Inflammatory macrophage treated with lipopolysaccharide for 1 hour (primary cell): Measurements from ENCODE around the gene ZNF469.

Source experiments
- DNase-seq, 2 donors: peaks; one replicate each; pipeline ENCODE4 v3.0.0-alpha.2; 2020 to 2022

Gene ZNF469

DNA sequence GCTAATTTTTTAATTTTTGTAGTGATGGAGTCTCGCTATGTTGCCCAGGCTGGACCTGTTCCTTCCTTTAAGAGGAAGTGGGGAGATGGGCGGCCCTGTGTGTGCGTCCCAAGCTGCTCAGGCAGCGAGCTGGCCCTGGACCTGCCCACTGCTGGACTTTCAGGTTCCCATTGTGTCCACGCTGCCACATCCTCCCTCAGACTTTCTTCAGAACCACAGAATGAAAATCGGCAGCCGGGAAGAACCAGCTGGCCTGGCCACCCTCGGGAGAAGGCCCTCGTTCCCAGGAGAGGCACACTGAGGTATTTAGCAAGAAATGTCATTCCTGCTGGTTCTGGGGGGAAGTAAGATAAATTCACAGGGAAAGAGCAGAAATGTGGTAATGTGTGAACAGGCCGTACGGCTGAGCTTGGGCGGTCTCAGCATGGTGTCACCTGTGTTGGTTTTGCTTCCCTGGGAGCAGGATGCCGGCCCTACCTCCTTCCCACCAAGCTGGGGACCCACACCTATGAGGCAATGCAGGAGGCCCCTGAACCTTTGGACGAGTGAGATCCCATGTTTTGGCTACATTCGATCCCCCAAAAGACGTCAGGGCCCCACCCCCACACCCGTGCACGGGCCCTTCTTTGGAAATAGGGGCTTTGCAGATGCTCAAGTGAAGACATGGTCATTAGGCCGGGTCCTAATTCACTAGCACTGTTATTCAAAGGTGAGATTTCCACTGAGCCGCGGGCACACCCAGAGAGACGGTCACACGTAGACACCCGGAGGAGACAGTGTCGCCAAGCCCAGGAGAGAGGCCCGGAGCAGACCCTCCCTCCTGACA, 35.9 kb upstream of the ZNF469 start:
- no peak for DNase-seq

DNA sequence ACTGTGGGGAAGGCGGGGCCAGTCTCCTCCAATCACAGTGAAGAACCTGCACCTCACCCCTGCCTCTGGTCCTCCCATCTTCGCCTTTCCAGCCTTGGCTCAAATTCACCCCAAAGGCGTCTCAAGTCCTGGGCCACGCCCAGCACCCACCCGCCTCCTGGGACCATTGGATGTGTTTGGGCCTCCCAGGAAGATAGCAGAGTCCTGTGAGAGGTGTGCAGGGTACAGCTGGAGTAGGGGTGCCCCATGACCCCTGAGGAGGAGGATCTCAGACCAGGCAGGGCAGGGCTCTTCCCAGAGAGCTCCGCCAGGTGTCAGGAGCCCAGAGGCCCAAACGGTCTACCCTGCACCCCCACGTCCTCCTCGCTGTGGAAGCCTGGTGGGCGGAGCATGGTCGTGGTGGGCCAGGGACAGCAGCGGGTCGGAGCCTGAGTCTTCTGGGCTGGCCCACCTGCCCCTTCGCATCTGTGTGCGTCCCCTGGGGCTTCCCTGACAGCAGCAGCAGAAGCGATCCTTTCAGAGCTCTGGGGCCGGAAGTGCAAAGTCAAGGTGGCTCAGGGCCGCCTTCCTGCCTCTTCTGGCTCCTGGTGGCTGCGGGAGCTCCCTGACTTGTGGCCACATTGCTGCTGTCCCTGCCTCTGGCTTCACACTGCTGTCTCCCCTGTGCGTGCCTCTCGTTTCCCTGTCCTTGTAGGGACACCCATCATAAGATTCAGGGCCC, 34.9 kb upstream of the ZNF469 start:
- no peak for DNase-seq

- no peak for DNase-seq
Observed at GRCh38 chr16:88348377-88349152, 34.2 kb upstream of the ZNF469 start.

- no peak for DNase-seq
Observed at GRCh38 chr16:88349153-88349902, 33.4 kb upstream of the ZNF469 start.

DNA sequence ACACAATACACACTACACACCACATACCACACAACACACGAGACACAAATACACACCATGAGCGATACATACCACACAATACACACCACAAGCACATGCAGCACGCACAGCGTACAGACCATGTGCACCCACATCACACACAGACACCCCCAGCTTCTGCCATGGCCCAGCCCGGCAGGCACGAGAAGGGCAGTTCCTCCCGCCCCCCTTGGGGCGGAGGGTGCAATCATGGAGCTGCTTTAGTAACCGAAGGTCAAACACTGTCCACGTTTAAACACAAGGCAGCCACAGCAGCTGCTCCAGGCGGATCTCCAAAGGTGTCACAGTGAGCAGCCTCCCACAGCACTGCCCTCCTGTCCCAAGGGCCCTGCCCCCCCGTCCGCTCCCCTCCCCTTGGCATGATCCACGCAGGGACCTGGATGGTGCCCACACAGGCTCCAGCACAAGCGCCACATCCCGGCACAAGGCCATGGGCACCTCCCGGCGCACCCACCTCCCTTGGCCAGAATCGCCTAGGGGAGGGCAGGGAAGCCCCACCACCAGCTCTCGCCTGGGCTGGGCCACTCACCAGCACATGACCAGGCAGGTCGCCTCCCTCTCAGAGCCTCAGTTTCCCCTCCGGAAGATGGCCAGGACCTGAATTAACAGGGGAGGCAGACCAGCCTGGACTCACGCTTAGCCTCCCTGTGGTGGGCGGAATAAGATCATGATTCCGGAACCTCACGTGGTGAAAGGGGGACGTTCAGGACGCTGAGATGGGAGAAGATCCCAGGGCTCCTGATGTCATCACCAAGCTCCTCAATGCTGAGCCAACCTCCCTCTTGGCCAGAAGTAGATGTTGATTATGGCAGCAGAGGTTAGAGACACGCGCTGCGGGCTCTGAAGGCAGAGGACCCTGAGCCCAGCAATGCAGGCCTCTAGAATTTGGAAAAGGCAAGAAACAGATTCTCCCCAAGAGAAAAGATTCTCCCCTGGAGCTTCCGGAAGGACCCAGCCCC, 32.6 kb upstream of the ZNF469 start:
- DNase-seq = no peak

DNA sequence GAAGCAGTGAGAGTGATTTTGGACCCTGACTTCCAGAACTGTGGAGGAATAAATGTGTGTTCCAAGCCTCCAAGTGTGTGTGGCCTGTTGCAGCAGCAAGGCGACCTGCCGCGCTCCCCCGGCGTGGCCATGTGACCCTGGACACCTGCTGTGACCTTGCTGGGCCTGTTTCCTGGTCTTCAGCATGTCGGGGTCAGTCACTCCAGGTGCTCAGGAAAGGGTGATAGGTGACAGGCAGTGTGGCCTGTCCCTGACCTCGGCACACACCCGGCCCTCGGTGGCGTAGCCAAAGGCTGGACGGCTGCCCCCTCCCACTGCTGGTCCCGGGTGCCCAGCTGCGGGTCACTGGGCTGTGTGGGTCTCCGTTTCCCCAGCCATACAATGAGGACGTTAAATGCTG, 31.8 kb upstream of the ZNF469 start:
- no peak for DNase-seq

DNA sequence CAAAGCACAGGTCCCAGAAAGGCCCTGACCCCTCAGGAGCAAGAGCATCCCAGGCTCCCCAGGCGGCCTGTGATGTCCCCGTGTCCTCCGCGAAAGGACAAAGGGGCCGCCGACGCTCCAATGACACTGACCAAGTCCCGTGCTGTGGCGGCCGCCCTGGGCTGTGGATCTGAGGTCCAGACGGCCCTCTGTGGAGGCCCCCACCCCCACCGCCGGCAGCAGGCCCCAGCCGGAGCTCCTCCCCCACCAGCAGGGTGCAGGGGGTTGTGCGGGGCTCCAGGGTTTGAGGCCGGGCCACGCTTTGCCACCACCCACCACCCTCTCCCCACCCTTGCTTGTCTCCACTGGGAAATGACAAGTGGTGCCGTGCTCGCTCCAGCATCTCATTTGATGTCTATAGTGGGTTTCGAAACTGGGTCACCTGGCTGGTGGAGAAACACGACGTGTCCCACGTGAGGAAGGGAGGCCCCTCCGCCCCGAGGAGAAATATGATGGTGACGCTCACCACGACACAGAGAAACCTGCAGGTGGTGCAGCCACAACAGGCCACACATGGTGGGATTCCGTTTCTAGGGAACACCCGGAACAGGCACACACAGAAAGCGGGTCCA, 31.2 kb upstream of the ZNF469 start:
- DNase-seq = no peak

DNA sequence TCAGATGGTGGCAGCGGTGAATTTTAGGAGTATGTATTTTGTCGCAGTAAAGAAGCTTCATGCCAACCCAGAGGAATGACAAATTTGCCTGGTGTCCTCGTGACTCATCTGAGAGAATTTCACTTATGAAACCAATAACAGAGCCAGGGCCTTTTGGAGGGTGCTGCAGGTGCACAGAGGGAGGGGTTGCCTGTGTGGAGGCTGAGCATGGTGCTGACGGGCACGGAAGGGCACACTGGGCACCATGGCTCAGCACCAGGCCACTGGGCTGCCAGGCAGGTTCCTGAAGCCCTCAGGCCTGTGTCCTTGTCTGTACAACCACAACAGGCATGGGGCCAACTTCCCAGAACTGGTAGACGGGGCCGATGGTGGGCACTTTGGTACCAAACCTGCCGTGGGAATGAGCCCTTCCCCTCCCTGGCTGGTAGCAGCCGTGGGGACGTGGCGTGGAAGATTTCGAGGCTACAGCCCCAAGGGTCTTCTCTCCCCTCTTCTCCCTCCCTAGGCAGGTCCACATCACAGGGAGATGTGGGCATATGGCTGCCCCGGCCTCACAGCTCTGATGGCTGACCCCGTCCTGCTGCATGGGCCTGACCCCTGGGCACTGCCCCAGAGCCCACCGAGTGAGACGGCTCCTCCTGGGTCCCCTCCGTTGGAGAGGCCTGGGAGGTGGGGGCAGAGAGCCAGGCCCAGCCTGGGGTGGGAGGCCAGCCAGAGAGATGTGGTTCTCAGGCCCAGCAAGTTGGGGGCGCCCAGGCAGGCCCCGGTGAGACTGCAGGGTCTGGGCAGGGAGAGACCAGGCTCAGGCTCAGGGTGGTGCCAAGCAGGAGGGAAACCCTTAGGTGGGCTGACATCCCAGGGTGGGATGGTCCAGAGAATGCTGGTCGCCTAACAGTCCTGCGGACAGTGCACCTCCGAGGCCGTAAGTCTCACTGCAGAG, 30.2 kb upstream of the ZNF469 start:
- no peak for DNase-seq

DNA sequence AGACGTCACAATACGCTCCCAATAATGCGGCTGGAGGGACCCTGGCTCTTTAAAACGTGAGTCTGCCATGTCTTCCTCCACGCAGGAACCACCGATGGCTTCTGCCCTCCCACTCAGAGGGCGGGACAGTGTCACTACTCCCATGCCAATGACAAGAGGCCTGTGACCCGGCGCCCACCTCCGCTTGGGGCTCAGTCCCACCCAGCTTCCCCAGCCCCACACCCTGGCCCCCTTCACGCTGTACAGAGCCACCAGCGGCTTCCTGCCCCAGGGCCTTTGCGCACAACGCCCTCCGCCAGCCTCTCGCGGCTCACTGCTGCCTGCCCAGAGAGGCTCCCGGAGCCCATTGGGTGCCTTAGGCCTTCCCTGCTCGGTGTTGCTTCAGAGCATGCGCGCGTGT, 29.5 kb upstream of the ZNF469 start:
- no peak for DNase-seq

DNA sequence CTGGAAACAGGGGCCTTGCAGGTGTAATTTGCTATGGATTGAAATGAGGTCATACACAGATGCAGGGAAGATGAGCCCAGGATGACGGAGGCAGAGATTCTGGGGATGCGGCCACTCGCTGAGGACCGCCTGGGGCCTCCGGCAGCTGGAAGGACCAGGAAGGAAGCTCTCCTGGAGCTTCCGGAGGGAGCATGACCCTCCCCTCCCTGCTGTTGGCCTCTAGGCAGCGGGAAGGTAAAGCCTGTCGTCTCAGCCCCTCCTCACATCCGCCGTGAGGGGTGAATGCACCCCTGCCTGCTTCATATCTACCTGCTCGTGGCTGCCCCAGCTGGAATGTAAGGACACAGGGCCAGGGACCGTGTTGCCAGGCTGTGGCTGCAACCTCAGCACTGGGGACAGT, 29.1 kb upstream of the ZNF469 start:
- no peak for DNase-seq

DNA sequence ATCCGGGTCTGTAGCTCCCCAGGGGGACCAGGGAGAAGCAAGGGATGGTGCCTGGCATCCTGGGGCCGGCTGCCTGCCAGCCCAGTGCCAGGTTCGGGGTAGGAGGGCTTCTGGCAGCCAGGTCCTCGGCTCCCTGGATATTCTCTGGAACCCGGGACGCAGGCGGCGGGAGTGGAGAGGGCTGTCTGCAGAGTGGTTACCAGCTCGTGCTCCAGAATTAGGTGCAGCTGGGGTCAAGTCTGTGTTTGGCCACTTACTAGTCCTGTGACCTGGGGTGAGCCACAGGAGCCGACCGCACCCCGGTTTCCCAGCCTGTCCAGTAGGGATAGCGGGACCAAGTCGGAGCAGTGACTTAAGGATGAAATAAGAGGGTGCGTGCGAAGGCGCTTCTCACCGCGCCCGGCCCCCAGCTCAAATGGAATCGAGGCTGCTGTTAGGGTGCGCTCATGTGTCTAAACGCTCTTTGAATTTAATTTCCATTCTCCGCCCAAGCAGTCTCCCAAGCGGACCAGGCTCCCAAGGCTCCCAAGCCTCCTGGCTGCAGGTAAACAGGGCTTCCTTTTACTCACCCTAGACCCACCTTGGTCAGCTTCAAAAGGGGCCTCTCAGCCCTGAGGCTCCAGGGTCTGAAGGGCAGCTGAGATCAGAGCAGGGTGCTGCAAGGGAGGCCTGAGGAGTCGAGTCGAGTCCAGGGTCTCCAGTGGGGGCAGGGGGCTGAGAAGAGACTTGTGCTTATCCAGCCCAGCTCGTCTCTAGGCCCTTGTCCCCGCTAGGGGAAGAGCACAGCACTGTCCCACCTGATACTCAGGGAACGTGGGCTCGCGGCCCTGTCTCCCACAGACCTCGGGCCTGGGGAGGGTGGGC, 28.3 kb upstream of the ZNF469 start:
- DNase-seq = no peak

GRCh38 chr16:88355093-88355388, 27.7 kb upstream of the ZNF469 start:
- DNase-seq = no peak

DNA sequence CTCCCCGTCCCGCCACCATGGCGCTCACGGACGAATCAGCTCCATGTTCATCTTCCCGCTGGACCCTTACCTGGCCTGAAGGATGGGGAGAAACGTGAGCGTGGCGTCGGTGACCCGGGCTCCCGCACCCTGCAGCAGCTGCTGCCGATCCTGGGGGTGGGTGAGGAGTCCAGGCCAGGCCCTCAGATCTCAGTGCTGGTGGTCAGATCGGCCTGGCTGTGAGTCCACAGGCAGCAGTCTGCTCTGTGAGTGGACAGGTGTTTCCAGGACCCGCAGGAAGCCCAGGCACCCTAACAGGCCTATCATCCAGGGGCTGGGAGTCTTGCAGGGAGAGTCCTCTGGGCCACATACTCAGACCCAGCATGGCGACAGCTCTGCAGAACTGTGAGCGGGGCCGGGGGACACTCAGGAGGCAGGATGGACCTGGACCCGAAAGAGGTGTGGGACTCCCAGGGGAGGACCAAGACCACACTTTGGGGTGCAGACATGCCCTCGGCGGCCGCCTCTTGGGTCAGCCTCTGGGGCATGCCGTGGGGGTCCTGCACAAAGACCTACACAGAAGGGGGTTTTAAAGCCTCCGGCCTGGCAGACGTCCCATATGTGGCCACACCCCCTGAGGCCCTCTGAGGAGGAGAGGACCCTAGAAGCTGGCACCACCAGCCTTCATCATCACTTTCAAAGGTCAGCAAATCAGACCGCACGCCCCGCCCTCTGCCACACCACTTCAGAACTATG, 27.2 kb upstream of the ZNF469 start:
- DNase-seq = no peak

DNA sequence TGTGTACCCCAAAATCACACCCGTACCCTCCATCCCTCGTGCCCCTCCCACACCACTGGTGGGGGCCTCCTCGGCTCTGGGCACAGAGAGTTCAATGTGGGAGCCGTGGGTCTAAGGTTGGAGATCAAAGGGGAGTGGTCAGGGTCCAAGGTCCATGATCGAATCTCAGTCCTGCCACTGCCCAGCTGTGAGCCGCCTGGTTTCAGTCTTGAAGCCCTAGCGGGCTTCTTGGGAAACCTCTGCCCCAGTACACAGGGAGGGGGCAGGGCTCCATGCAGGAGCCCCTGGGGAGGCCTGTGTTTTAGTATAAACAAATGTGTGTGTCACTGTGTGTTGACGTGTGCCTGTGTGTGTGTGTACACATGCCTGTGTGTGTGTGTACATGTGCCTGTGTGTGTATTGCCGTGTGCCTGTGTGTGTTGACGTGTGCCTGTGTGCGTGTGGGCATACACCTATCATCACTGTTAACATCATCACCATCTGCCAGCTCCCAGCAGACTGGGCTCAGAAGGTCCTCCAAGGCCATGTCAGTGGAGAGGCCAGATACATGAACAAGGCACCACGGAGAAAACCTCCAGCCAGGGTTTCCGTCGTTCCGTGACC, 26.5 kb upstream of the ZNF469 start:
- no peak for DNase-seq

- DNase-seq = no peak
Observed at GRCh38 chr16:88356727-88357199, 26.0 kb upstream of the ZNF469 start.

- DNase-seq = no peak
Observed at GRCh38 chr16:88357317-88358022, 25.3 kb upstream of the ZNF469 start.

GRCh38 chr16:88358023-88358420, 24.7 kb upstream of the ZNF469 start:
- no peak for DNase-seq
